T-helper 1 cell treated with Interleukin-12 subunit alpha and Interleukin-12 subunit beta and Interleukin-4 antibody, amounts not matched to agents 30 ng/mL and 1 ng/mL, for 36 hours (primary cell): ENCODE measurements around the gene ISLR. TPM values are rescaled to one million over a fixed set of nuclear protein-coding genes. Genes with fewer than 3 reads are reported as not detected.

Experiments
- intact Hi-C: fragments of 100-400 bp; cut with micrococcal nuclease; formaldehyde crosslinking; loops from one replicate; pipeline ENCODE4 v1.15.1; 2024
- total RNA-seq: library from RNA; stranded (reverse); gene quantifications from 2 replicates; pipeline ENCODE4 v1.2.3, GENCODE V29; 2022

ISLR gene
- total RNA-seq: not detected in 2 replicates

- intact Hi-C loops: no loop called here
These were observed at the start of gene ISLR for GRCh38 chr15:74173380-74174218. Gene ISLR, plus strand, starts transcription at chr15:74173710. Its CDS starts 1,149 bp downstream, at chr15:74174859.

- intact Hi-C loops: no loop called here
These were observed 49.3 kb upstream of the ISLR start for GRCh38 chr15:74124196-74124595.

DNA sequence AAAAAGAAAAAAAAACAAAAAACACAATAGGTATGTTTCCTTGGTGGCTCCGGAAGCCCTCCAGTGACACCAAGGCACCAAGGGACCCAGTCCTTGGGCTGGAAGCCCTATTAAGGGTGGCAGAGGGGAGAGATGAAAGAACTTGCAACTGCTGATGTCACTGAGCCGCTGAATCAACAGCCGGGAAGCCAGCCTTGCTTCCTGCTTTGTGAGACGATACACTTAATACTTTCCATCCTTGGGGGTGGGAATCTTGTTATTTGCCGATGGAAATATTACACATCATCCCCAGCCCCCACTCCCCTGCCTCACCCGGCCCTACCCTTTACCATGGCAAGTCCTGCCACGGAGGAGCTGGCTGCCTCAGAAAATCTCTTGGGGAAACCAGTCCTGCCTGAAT lies 48.8 kb upstream of the ISLR start:
- intact Hi-C loops: loop anchor here (5.0 kb wide), 1 partner anchor 152 kb away; no protein-coding TSS in a partner anchor

DNA sequence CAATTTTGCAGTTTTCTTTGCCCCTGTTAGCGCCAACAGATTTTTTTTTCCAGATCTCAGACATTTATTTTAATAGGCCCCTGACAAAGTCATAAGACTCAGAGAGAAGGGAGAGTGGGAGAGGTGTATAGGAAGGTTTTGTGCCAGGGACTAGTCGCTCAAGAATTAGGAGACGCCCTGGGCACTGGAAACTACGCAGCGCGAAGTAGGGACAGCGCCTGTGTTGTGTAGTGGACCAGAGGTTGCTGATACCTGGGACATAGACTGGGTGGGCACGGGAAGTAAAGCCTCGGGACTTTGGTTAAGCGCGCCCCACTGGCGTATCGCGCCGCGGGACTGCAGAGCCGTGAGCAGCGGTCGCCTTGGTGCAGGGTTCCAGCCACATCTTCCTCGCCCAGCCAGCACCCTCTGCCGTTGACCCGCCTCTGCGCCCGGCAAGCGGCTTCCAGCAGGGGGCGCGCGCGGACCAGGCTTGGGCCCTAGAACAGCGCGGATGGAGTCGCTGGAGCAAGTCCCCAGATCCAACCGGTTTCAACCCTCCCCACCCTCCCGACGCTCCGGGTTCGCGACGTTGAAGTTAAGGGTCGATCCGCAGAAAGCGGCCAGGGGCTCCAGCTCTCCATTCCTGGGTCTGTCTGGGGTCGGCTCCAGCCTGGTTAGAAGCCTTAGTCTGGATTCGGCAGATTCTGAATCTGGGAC lies 46.1 kb upstream of the ISLR start:
- intact Hi-C loops: loop anchor here (1.0 to 5.0 kb wide), 4 partner anchors 8 to 195 kb away; no protein-coding TSS in a partner anchor

GRCh38 chr15:74127954-74128784 lies 45.3 kb upstream of the ISLR start:
- intact Hi-C loops: loop anchor here (1.0 to 5.0 kb wide), 4 partner anchors 7 to 194 kb away; no protein-coding TSS in a partner anchor

DNA sequence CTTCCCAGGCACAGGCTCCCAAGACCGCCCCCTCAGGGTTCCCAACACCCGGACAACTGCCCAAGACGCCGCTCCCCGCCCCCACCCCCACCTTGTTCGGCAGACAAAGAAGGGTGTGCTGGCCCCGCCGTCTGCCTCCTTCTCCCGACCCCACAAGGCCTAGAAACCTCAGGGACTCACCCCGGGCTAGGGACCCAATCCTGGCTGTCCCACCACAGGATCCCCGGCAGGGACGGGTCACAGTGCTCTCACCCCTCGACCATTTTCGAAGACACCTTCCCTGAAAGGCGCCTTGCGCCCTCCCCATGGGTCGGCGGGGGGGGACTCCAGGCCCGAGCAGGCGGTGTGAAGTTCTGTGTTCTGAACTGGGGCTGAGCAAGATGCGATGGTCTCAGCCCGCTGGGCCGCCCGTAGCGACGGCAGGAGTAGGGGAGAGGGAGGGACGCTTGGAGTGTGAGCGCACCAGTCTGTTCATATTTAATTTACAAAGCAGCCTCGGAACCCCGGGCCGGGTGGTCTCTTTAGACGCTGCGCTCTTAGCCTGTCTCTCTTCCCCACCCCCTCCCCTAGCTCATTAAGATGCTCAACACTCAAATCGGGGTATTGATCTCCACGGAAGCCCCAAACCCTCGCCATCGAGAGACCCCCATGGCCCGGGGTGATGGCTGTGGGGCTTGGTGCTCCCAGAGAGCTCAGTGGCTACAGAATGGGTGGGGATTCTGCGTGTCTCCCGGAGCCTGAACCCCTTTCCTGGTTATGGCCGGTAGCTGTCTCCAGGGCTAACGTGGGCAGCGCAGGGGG lies 44.5 kb upstream of the ISLR start:
- intact Hi-C loops: loop anchor here (5.0 kb wide), 1 partner anchor 157 kb away; no protein-coding TSS in a partner anchor

- intact Hi-C loops: loop anchor here (5.0 kb wide), 1 partner anchor 157 kb away; no protein-coding TSS in a partner anchor
These were observed 43.8 kb upstream of the ISLR start for GRCh38 chr15:74129586-74130154.

- intact Hi-C loops: no loop called here
These were observed 43.2 kb upstream of the ISLR start, which contains the start of gene ISLR2 for GRCh38 chr15:74130155-74130848. Gene ISLR2, plus strand, starts transcription at chr15:74130586. Its CDS starts 2,169 bp downstream, at chr15:74132755.

GRCh38 chr15:74130849-74131627 lies 42.5 kb upstream of the ISLR start:
- intact Hi-C loops: no loop called here

- intact Hi-C loops: no loop called here
These were observed 41.7 kb upstream of the ISLR start for GRCh38 chr15:74131628-74132413.

DNA sequence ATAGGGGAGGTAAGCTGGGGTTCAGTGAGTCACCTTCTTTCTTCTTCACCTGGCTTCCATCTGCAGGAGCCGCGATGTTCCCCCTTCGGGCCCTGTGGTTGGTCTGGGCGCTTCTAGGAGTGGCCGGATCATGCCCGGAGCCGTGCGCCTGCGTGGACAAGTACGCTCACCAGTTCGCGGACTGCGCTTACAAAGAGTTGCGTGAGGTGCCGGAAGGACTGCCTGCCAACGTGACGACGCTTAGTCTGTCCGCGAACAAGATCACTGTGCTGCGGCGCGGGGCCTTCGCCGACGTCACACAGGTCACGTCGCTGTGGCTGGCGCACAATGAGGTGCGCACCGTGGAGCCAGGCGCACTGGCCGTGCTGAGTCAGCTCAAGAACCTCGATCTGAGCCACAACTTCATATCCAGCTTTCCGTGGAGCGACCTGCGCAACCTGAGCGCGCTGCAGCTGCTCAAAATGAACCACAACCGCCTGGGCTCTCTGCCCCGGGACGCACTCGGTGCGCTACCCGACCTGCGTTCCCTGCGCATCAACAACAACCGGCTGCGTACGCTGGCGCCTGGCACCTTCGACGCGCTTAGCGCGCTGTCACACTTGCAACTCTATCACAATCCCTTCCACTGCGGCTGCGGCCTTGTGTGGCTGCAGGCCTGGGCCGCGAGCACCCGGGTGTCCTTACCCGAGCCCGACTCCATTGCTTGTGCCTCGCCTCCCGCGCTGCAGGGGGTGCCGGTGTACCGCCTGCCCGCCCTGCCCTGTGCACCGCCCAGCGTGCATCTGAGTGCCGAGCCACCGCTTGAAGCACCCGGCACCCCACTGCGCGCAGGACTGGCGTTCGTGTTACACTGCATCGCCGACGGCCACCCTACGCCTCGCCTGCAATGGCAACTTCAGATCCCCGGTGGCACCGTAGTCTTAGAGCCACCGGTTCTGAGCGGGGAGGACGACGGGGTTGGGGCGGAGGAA lies 40.5 kb upstream of the ISLR start:
- intact Hi-C loops: no loop called here

- intact Hi-C loops: no loop called here
These were observed 39.7 kb upstream of the ISLR start for GRCh38 chr15:74133694-74134386.

DNA sequence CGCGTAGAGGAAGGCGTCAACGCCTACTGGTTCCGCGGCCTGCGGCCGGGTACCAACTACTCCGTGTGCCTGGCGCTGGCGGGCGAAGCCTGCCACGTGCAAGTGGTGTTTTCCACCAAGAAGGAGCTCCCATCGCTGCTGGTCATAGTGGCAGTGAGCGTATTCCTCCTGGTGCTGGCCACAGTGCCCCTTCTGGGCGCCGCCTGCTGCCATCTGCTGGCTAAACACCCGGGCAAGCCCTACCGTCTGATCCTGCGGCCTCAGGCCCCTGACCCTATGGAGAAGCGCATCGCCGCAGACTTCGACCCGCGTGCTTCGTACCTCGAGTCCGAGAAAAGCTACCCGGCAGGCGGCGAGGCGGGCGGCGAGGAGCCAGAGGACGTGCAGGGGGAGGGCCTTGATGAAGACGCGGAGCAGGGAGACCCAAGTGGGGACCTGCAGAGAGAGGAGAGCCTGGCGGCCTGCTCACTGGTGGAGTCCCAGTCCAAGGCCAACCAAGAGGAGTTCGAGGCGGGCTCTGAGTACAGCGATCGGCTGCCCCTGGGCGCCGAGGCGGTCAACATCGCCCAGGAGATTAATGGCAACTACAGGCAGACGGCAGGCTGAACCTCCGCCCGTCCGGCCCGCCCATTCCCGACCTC lies 39.0 kb upstream of the ISLR start:
- intact Hi-C loops: loop anchor here (1.0 kb wide), 1 partner anchor 7 kb away; no protein-coding TSS in a partner anchor

DNA sequence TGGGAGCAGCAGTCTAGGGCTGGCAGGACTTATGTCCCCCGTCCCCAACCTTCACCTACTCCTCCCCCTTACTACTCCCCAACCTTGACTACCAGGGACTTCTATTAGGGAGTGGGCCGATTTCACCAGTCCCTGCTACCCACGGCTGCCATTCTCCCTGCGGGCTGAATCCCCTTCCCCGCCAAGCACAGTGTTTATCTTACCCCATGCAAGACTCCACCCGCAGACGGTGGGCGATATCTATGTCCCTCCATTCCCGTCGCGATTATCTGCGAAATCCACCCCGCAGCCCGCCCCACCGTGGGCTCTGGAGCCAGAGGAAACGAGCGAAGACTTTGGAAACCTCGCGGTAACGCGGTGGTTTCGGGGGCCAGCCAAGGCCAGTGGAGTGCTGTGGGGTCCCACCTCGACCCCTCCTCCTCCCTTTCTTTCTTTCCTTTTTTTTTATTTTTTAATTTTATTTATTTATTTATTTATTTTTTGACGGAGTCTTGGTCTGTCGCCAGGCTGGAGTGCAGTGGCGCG lies 38.4 kb upstream of the ISLR start:
- intact Hi-C loops: loop anchor here (1.0 kb wide), 1 partner anchor 8 kb away; no protein-coding TSS in a partner anchor

GRCh38 chr15:74136540-74136813 lies 37.0 kb upstream of the ISLR start:
- intact Hi-C loops: no loop called here
